H1 (cell line): ENCODE results near the gene KLHL21. TPM values are rescaled to one million over a fixed set of nuclear protein-coding genes. Genes with fewer than 3 reads are reported as not detected.
A peak's percentile ranks its signal among the peaks of the same experiment; 100 is the strongest.

ENCODE experiments used
- CTCF ChIA-PET: fragments of 300-600 bp; sonication (Branson Sonifier 250); formaldehyde crosslinking; loops from one replicate; lab custom pipeline; 2021; ENCODE audit not compliant: partially characterized antibody; lab: Charles Lee
- POLR2A ChIA-PET: fragments of 300-600 bp; sonication (Branson Sonifier 250); formaldehyde crosslinking; loops from one replicate; lab custom pipeline; 2021; ENCODE audit warnings: inconsistent platforms; ENCODE audit not compliant: partially characterized antibody; lab: Charles Lee
- DNase-seq, 2 experiments: peaks; one replicate each; pipeline versions ENCODE4 v3.0.0 to v3.0.0-alpha.2; 2010 to 2022; ENCODE audit warnings: low spot score in 2 of 2, low read depth in 1 of 2, mixed read lengths in 1 of 2
- FAIRE-seq: peaks from 2 replicates; lab custom pipeline; 2011; peaks lifted over from hg19 to GRCh38; lab: Jason Lieb, UNC
- H2AFZ ChIP-seq: 2 replicates; pipeline ENCODE4 v1.8.1; 2012; ENCODE audit warnings: low read length, inconsistent platforms
- H2AK5ac ChIP-seq: 2 replicates; pipeline ENCODE4 v1.6.1; 2013; ENCODE audit warnings: low read depth, low read length
- H2BK120ac ChIP-seq: replicated peaks from 2 replicates; pipeline ENCODE3; 2013; ENCODE audit warnings: low read depth, low read length, inconsistent platforms
- H2BK12ac ChIP-seq: 2 replicates; pipeline ENCODE4 v1.6.1; 2013; ENCODE audit warnings: low read depth, low read length
- H2BK15ac ChIP-seq: 2 replicates; pipeline ENCODE4 v1.6.1; 2013; ENCODE audit warnings: low read length
- H2BK20ac ChIP-seq: 2 replicates; pipeline ENCODE4 v1.6.1; 2013; ENCODE audit warnings: low read length
- H2BK5ac ChIP-seq: 2 replicates; pipeline ENCODE4 v1.6.1; 2013; ENCODE audit warnings: low read depth, low read length
- H3K14ac ChIP-seq: 2 replicates; pipeline ENCODE4 v1.6.1; 2013; ENCODE audit warnings: inconsistent platforms; ENCODE audit not compliant: insufficient read length
- H3K18ac ChIP-seq: 2 replicates; pipeline ENCODE4 v1.6.1; 2013; ENCODE audit warnings: low read length; ENCODE audit errors: extremely low read depth
- H3K23ac ChIP-seq: 2 replicates; pipeline ENCODE4 v1.6.1; 2013; ENCODE audit warnings: inconsistent platforms; ENCODE audit not compliant: insufficient read length
- H3K23me2 ChIP-seq: 2 replicates; pipeline ENCODE4 v1.6.1; 2013; ENCODE audit warnings: low read depth, low read length
- H3K27ac ChIP-seq: 2 replicates; pipeline ENCODE4 v1.6.1; 2011; ENCODE audit warnings: low read depth, low read length, inconsistent platforms
- H3K27me3 ChIP-seq, 4 experiments: replicated peaks in 1 of 4; 1 replicate in 1 of 4; 2 replicates in 3 of 4; pipeline versions ENCODE4 v1.6.1 to v1.8.1; 2011 to 2013; ENCODE audit warnings: low read length in 3 of 4, mild to moderate bottlenecking in 3 of 4, inconsistent platforms in 2 of 4, mixed read lengths in 2 of 4, moderate library complexity in 1 of 4; ENCODE audit not compliant: control insufficient read depth in 3 of 4, insufficient read depth in 3 of 4; ENCODE audit errors: extremely low read depth in 1 of 4
- H3K36me3 ChIP-seq, 4 experiments: 2 replicates each; pipeline versions ENCODE4 v1.6.1 to v1.8.1; 2011 to 2013; ENCODE audit warnings: mild to moderate bottlenecking in 4 of 4, low read length in 3 of 4, moderate library complexity in 2 of 4, control low read depth in 1 of 4, inconsistent platforms in 1 of 4; ENCODE audit not compliant: insufficient read depth in 4 of 4, control insufficient read depth in 2 of 4
- H3K4ac ChIP-seq: replicated peaks from 2 replicates; pipeline ENCODE3; 2013; ENCODE audit warnings: low read length, low read depth, mixed read lengths, inconsistent platforms; ENCODE audit not compliant: insufficient read length
- H3K4me1 ChIP-seq, 4 experiments: replicated peaks in 1 of 4; 1 replicate in 1 of 4; 2 replicates in 3 of 4; pipeline versions ENCODE4 v1.6.1 to v1.8.1; 2011 to 2013; ENCODE audit warnings: low read length in 3 of 4, inconsistent platforms in 2 of 4, mixed read lengths in 1 of 4; ENCODE audit not compliant: insufficient read depth in 4 of 4, control insufficient read depth in 3 of 4
- H3K4me2 ChIP-seq, 2 experiments: 2 replicates each; pipeline versions ENCODE4 v1.6.1 to v1.8.1; 2011 to 2013; ENCODE audit warnings: low read depth in 2 of 2, low read length in 2 of 2, control low read depth in 1 of 2, inconsistent platforms in 1 of 2, mild to moderate bottlenecking in 1 of 2; ENCODE audit not compliant: insufficient read depth in 1 of 2
- H3K4me3 ChIP-seq, 4 experiments: fragments of 200-600, 300-600 bp in 1 of 4; sonication (generic), shearing (Covaris generic), sonication (Bioruptor Twin) in 1 of 4; 2 replicates each; pipeline versions ENCODE4 v1.5.1 to v1.8.1; 2011 to 2016; ENCODE audit warnings: low read length in 4 of 4, low read depth in 3 of 4, control low read depth in 2 of 4, inconsistent platforms in 2 of 4, mild to moderate bottlenecking in 2 of 4, mixed read lengths in 1 of 4, moderate library complexity in 1 of 4; ENCODE audit not compliant: insufficient read depth in 2 of 4; ENCODE audit errors: extremely low read depth in 1 of 4
- H3K56ac ChIP-seq: replicated peaks from 2 replicates; pipeline ENCODE3; 2013; ENCODE audit warnings: low read depth, mild to moderate bottlenecking, mixed read lengths, low read length, inconsistent platforms; ENCODE audit not compliant: insufficient read length
- H3K79me1 ChIP-seq: 2 replicates; pipeline ENCODE4 v1.6.1; 2013; ENCODE audit warnings: low read depth, low read length, control low read depth
- H3K79me2 ChIP-seq, 2 experiments: 2 replicates each; pipeline versions ENCODE4 v1.6.1 to v1.8.1; 2012 to 2013; ENCODE audit warnings: low read length in 2 of 2, mild to moderate bottlenecking in 2 of 2, inconsistent platforms in 1 of 2; ENCODE audit not compliant: insufficient read depth in 2 of 2, control insufficient read depth in 1 of 2
- H3K9ac ChIP-seq, 4 experiments: replicated peaks in 1 of 4; 1 replicate in 1 of 4; 2 replicates in 3 of 4; pipeline versions ENCODE4 v1.6.1 to v1.8.1; 2011 to 2013; ENCODE audit warnings: low read depth in 3 of 4, low read length in 3 of 4, control low read depth in 2 of 4, mild to moderate bottlenecking in 2 of 4, moderate library complexity in 2 of 4, inconsistent platforms in 1 of 4; ENCODE audit errors: extremely low read depth in 1 of 4
- H3K9me3 ChIP-seq, 2 experiments: 2 replicates each; pipeline versions ENCODE4 v1.6.1 to v1.8.1; 2012 to 2013; ENCODE audit warnings: mild to moderate bottlenecking in 2 of 2, moderate library complexity in 2 of 2, control low read depth in 1 of 2, inconsistent platforms in 1 of 2, low read depth in 1 of 2, low read length in 1 of 2, mixed read lengths in 1 of 2; ENCODE audit not compliant: insufficient read depth in 2 of 2
- H4K20me1 ChIP-seq, 2 experiments: replicated peaks in 1 of 2; 2 replicates each; pipeline versions ENCODE3 to v1.8.1; 2011 to 2013; ENCODE audit warnings: inconsistent platforms in 2 of 2, low read length in 2 of 2, mild to moderate bottlenecking in 1 of 2; ENCODE audit not compliant: insufficient read depth in 2 of 2, control insufficient read depth in 1 of 2
- H4K5ac ChIP-seq: 2 replicates; pipeline ENCODE4 v1.6.1; 2013; ENCODE audit warnings: low read length, low read depth, mixed read lengths, inconsistent platforms; ENCODE audit not compliant: insufficient read length
- H4K8ac ChIP-seq: 2 replicates; pipeline ENCODE4 v1.8.0; 2013; ENCODE audit warnings: mild to moderate bottlenecking, moderate library complexity, low read length, inconsistent platforms; ENCODE audit not compliant: insufficient read depth; ENCODE audit errors: extremely low read depth
- H4K91ac ChIP-seq: replicated peaks from 2 replicates; pipeline ENCODE3; 2013; ENCODE audit warnings: low read length, mixed read lengths, inconsistent platforms; ENCODE audit not compliant: insufficient read length
- ASH2L ChIP-seq: fragments of 200-600, 300-600 bp; sonication (generic); IDR thresholded peaks from one replicate; pipeline ENCODE4 v1.7.1; 2017; ENCODE audit warnings: low read length
- BACH1 ChIP-seq: IDR thresholded peaks from 2 replicates; pipeline ENCODE4 v1.6.1; 2012; ENCODE audit warnings: low read length, improper control_type of control experiment
- CEBPB ChIP-seq: IDR thresholded peaks from 2 replicates; pipeline ENCODE4 v1.6.1; 2012; ENCODE audit warnings: low read depth, low read length
- CTBP2 ChIP-seq: IDR thresholded peaks from 2 replicates; pipeline ENCODE4 v1.7.0; 2011; ENCODE audit warnings: borderline replicate concordance, mild to moderate bottlenecking, moderate library complexity, mixed read lengths, low read length; ENCODE audit not compliant: insufficient read depth, insufficient read length
- JUND ChIP-seq: IDR thresholded peaks from 2 replicates; pipeline ENCODE4 v1.6.1; 2011; ENCODE audit warnings: mild to moderate bottlenecking, improper control_type of control experiment, low read length
- POLR2A ChIP-seq, 2 experiments: IDR thresholded peaks; 1 replicate in 1 of 2; 2 replicates in 1 of 2; pipeline ENCODE4 v1.6.1; 2011; ENCODE audit warnings: low read depth in 2 of 2, low read length in 2 of 2, mild to moderate bottlenecking in 2 of 2; ENCODE audit errors: control extremely low read depth in 1 of 2
- RNF2 ChIP-seq: fragments of 200-900, 300-1000 bp; sonication (generic); IDR thresholded peaks from 2 replicates; pipeline ENCODE4 v1.7.1; 2016; ENCODE audit warnings: borderline replicate concordance, low read depth, mild to moderate bottlenecking, antibody characterized with exemption, low read length; ENCODE audit not compliant: poor library complexity, severe bottlenecking; ENCODE audit errors: missing control alignments
- SAP30 ChIP-seq: fragments of 300-600 bp; sonication (generic); IDR thresholded peaks from 2 replicates; pipeline ENCODE4 v1.7.1; 2012; ENCODE audit warnings: low read length, moderate library complexity, mild to moderate bottlenecking, inconsistent platforms; ENCODE audit not compliant: insufficient read depth, insufficient replicate concordance
- ZNF274 ChIP-seq: IDR thresholded peaks from 2 replicates; pipeline ENCODE4 v1.7.0; 2012; ENCODE audit warnings: low read length, borderline replicate concordance; ENCODE audit errors: extremely low read depth
- WGBS, 2 experiments: shearing (Covaris generic) in 1 of 2; methylation state at CpG; one replicate each; pipeline versions ENCODE4 v1.1.6 to v1.1.7; 2013 to 2015; ENCODE audit warnings: low lambda C conversion rate in 2 of 2, mixed read lengths in 2 of 2, inconsistent platforms in 1 of 2, low coverage in 1 of 2, missing lambda C conversion rate in 1 of 2; ENCODE audit not compliant: insufficient replicate concordance in 2 of 2, insufficient coverage in 1 of 2, insufficient read length in 1 of 2; ENCODE audit errors: extremely low coverage in 1 of 2, missing lambda C conversion rate in 1 of 2; 5-methylcytosine and 5-hydroxymethylcytosine counted together
- polyA plus RNA-seq, 7 experiments: library from polyadenylated mRNA; depleted of rRNA in 3 of 7; stranded (reverse) in 5 of 7; unstranded in 2 of 7; fragments of >200 nt in 5 of 7; fragments of 200-250 nt in 2 of 7; gene quantifications; 1 replicate in 5 of 7; 2 replicates in 1 of 7; 4 replicates in 1 of 7; pipeline versions ENCODE4 v1.2.1 to v1.2.3, GENCODE V29; 2011 to 2013; ENCODE audit warnings: missing spikeins in 2 of 7, mixed read lengths in 2 of 7
- total RNA-seq: library from RNA; stranded (reverse); fragmentation: NEBNext Ultra II Directional; extraction: Animal tissue kit (Norgen Biotek cat#: 25700); gene quantifications from 2 replicates; pipeline ENCODE4 v1.2.1, GENCODE V29; 2021
- TF ChIP-seq, protein P1 (sequence below): IDR thresholded peaks from 2 replicates; pipeline ENCODE4 v1.6.1; 2012; ENCODE audit warnings: low read length, inconsistent platforms
- TF ChIP-seq, protein P2 (sequence below): IDR thresholded peaks from 2 replicates; pipeline ENCODE4 v1.6.1; 2011; ENCODE audit warnings: low read length, improper control_type of control experiment

KLHL21 gene
- total and polyA plus RNA-seq, 2 of the 8 experiments (the other 6 are each of a cell fraction or from before 2014, with no cell fraction given) = 11.9 to 22.3 TPM

DNA sequence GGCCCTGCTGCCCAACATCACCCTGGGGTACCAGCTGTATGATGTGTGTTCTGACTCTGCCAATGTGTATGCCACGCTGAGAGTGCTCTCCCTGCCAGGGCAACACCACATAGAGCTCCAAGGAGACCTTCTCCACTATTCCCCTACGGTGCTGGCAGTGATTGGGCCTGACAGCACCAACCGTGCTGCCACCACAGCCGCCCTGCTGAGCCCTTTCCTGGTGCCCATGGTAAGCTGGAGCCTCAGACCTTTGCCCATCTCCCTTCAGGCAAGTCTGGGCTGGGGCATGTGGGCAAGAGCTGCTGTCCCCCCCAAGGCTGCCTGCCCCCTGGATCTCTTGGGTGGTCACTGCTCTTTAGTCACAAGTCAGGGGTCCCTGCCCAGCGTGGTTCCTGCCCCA, 31.7 kb downstream of the KLHL21 start:
- Histone ChIP-seq H4K91ac (no peak overlapping the region), H3K23ac (no peak overlapping the region), H3K23me2 (no peaks in the 10 kb centered on the region; the same call in 1 of the 2 replicates), H2BK120ac (no peak overlapping the region), H3K56ac (no peak overlapping the region), H3K27me3 (peaks cover 0 to 2% (median 0%) of the 10 kb centered on the region in 4 experiments; a peak in 1 of 7 replicates), H4K8ac (no peak overlapping the region), H3K79me2 (no peaks in the 10 kb centered on the region), H2BK15ac (no peak overlapping the region), H3K9me3 (no peaks in the 10 kb centered on the region), H4K20me1 (peaks cover 0 to 1% of the 10 kb centered on the region in 2 experiments), H3K4me2 (no peak overlapping the region), H3K36me3 (no peaks in the 10 kb centered on the region), H2BK12ac (no peak overlapping the region), H2AFZ (no peak overlapping the region), H3K9ac (no peak overlapping the region), H3K18ac (no peak overlapping the region), H3K79me1 (no peaks in the 10 kb centered on the region), H4K5ac (no peak overlapping the region), H3K4ac (peak overlapping the region; percentile 4), H2AK5ac (no peak overlapping the region), H2BK20ac (no peak overlapping the region), H2BK5ac (no peak overlapping the region), H3K27ac (no peak overlapping the region), H3K14ac (no peak overlapping the region), H3K4me3 (no peak overlapping the region), H3K4me1 (peaks cover 0 to 4% (median 2%) of the 10 kb centered on the region in 4 experiments; a peak in 3 of 7 replicates)
- no peak for FAIRE-seq
- no peak for DNase-seq
- ChIA-PET CTCF (interaction anchor here (0.8 to 2.3 kb wide), 4 partner anchors 9 to 91 kb away, joined by 3 to 12 read pairs (median 6); no protein-coding TSS in a partner anchor), POLR2A (interaction anchor here (2.4 kb wide), 1 partner anchor 33 kb away, joined by 8 read pairs; no protein-coding TSS in a partner anchor)
- WGBS, 2 experiments = 68% methylated on average over 5 of the region's 5 CpGs; no CpG with 5 or more reads in 1 of the 2 experiments
- no peak for TF ChIP-seq ZNF274
- no peak for TF ChIP-seq ASH2L
- TF ChIP-seq RNF2 = no peak
- TF ChIP-seq, protein P1, sequence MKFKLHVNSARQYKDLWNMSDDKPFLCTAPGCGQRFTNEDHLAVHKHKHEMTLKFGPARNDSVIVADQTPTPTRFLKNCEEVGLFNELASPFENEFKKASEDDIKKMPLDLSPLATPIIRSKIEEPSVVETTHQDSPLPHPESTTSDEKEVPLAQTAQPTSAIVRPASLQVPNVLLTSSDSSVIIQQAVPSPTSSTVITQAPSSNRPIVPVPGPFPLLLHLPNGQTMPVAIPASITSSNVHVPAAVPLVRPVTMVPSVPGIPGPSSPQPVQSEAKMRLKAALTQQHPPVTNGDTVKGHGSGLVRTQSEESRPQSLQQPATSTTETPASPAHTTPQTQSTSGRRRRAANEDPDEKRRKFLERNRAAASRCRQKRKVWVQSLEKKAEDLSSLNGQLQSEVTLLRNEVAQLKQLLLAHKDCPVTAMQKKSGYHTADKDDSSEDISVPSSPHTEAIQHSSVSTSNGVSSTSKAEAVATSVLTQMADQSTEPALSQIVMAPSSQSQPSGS = no peak
- TF ChIP-seq BACH1 = no peak
- no peak for TF ChIP-seq SAP30
- no peak for TF ChIP-seq CEBPB
- no peak for TF ChIP-seq CTBP2
- TF ChIP-seq, protein P2, sequence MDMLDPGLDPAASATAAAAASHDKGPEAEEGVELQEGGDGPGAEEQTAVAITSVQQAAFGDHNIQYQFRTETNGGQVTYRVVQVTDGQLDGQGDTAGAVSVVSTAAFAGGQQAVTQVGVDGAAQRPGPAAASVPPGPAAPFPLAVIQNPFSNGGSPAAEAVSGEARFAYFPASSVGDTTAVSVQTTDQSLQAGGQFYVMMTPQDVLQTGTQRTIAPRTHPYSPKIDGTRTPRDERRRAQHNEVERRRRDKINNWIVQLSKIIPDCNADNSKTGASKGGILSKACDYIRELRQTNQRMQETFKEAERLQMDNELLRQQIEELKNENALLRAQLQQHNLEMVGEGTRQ = no peak
- TF ChIP-seq POLR2A (IDR thresholded peaks at IDR 0.05; ENCODE audit: control extremely low read depth in 1 of 2, low read depth in 2 of 2, low read length in 2 of 2) = no peak
- TF ChIP-seq JUND = no peak
